ENCODE data around the gene PWWP2B. TPM values are rescaled to one million over a fixed set of nuclear protein-coding genes. Genes with fewer than 3 reads are reported as not detected.

PWWP2B gene
- total and polyA plus RNA-seq, 2 of the 13 experiments (the other 11 are each of a cell fraction or from before 2014, with no cell fraction given): 2.3 to 4.7 TPM

GRCh38 chr10:132438091-132439024 lies 41.4 kb downstream of the PWWP2B start:
- TF ChIP-seq KLF9 (CRISPR knock-in tag; IDR thresholded peaks at IDR 0.05; ENCODE audit: low read depth) (no peak), ZFYVE20 (CRISPR knock-in tag; IDR thresholded peaks at IDR 0.05; ENCODE audit: borderline replicate concordance, low read depth) (no peak), TCF7L2 (IDR thresholded peaks at IDR 0.05; ENCODE audit: low read depth, low read length) (no peak)
- TF ChIP-seq, protein P1, sequence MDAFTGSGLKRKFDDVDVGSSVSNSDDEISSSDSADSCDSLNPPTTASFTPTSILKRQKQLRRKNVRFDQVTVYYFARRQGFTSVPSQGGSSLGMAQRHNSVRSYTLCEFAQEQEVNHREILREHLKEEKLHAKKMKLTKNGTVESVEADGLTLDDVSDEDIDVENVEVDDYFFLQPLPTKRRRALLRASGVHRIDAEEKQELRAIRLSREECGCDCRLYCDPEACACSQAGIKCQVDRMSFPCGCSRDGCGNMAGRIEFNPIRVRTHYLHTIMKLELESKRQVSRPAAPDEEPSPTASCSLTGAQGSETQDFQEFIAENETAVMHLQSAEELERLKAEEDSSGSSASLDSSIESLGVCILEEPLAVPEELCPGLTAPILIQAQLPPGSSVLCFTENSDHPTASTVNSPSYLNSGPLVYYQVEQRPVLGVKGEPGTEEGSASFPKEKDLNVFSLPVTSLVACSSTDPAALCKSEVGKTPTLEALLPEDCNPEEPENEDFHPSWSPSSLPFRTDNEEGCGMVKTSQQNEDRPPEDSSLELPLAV (CRISPR knock-in tag; conservative IDR thresholded peaks at IDR 0.05; ENCODE audit: low read depth): no peak
- Histone ChIP-seq H4K20me1 (ENCODE audit: insufficient read depth, low read length) (no peaks in the 10 kb centered on the region), H3K4me3 (replicated peaks in 1 of 3; ENCODE audit: insufficient read depth in 1 of 3, low read depth in 2 of 3, low read length in 3 of 3) (no peak overlapping the region; a peak in 1 of 6 replicates), H3K27me3 (ENCODE audit: control insufficient read depth in 1 of 2, insufficient read depth in 2 of 2, low read length in 2 of 2) (peaks cover 2 to 12% of the 10 kb centered on the region in 2 experiments; a peak in 4 of 5 replicates), H2AFZ (ENCODE audit: low read length) (no peak overlapping the region), H3K36me3 (replicated peaks in 1 of 2; ENCODE audit: control insufficient read depth in 1 of 2, insufficient read depth in 2 of 2, low read length in 2 of 2) (no peaks in the 10 kb centered on the region), H3K9me3 (ENCODE audit: low read length) (no peaks in the 10 kb centered on the region), H3K79me2 (ENCODE audit: insufficient read depth, low read length) (no peaks in the 10 kb centered on the region), H3K27ac (ENCODE audit: extremely low read length, insufficient read depth, low read length) (no peak overlapping the region), H3K9ac (ENCODE audit: insufficient read depth, low read depth, low read length) (peak overlapping the region; percentile 23; the same call in 1 of the 2 replicates), H3K4me1 (ENCODE audit: insufficient read depth, low read length) (peaks cover 9% of the 10 kb centered on the region; the same call in 1 of the 2 replicates), H3K4me2 (ENCODE audit: low read depth, low read length) (0 out of 2 replicates have a peak overlapping the region, but pooled peaks have one; percentile 24)
- no peak for DNase-seq (ENCODE audit: low spot score)
- FAIRE-seq: no peak
- 34% methylated on average over 5 of the region's 19 CpGs for WGBS (ENCODE audit: low lambda C conversion rate)
- in situ Hi-C loops (cut with HindIII; ENCODE audit: extremely low pct_ligation_motif_present, low pct_unique_long_range_greater_than_20kb) (no loop called here), intact Hi-C loops (cut with micrococcal nuclease; ENCODE audit: unreplicated experiment) (no loop called here)
- ChIA-PET POLR2A (no interaction called here), CTCF (ENCODE audit: low intra/inter-chr PET ratio, low total read pairs) (no interaction called here)
- ATAC-seq: peak; percentile 36
- no TSS peak for BruUV-seq (replicated peaks)

- WGBS (ENCODE audit: low lambda C conversion rate): 9% methylated on average over 4 of the region's 6 CpGs
- Histone ChIP-seq H3K4me2 (ENCODE audit: low read depth, low read length) (0 out of 2 replicates have a peak overlapping the region, but pooled peaks have one; percentile 24), H3K4me3 (replicated peaks in 1 of 3; ENCODE audit: insufficient read depth in 1 of 3, low read depth in 2 of 3, low read length in 3 of 3) (no peak overlapping the region; a peak in 1 of 6 replicates), H4K20me1 (ENCODE audit: insufficient read depth, low read length) (no peaks in the 10 kb centered on the region), H3K36me3 (replicated peaks in 1 of 2; ENCODE audit: control insufficient read depth in 1 of 2, insufficient read depth in 2 of 2, low read length in 2 of 2) (no peaks in the 10 kb centered on the region), H3K9me3 (ENCODE audit: low read length) (no peaks in the 10 kb centered on the region), H3K79me2 (ENCODE audit: insufficient read depth, low read length) (no peaks in the 10 kb centered on the region), H2AFZ (ENCODE audit: low read length) (no peak overlapping the region), H3K4me1 (ENCODE audit: insufficient read depth, low read length) (peaks cover 10% of the 10 kb centered on the region; the same call in 1 of the 2 replicates), H3K27me3 (ENCODE audit: control insufficient read depth in 1 of 2, insufficient read depth in 2 of 2, low read length in 2 of 2) (peaks cover 2 to 12% of the 10 kb centered on the region in 2 experiments; a peak in 4 of 5 replicates), H3K9ac (ENCODE audit: insufficient read depth, low read depth, low read length) (peak overlapping the region; percentile 23; the same call in 1 of the 2 replicates), H3K27ac (ENCODE audit: extremely low read length, insufficient read depth, low read length) (no peak overlapping the region)
- FAIRE-seq: no peak
- in situ Hi-C loops (cut with HindIII; ENCODE audit: extremely low pct_ligation_motif_present, low pct_unique_long_range_greater_than_20kb) (no loop called here), intact Hi-C loops (cut with micrococcal nuclease; ENCODE audit: unreplicated experiment) (no loop called here)
- ATAC-seq: peak; percentile 24
- no peak for DNase-seq (ENCODE audit: low spot score)
- CTCF ChIA-PET (ENCODE audit: low intra/inter-chr PET ratio, low total read pairs): no interaction called here
- POLR2A ChIA-PET: no interaction called here
- BruUV-seq (replicated peaks): no TSS peak
- TF ChIP-seq FOXO4 (CRISPR knock-in tag; conservative IDR thresholded peaks at IDR 0.05) (no peak), HIVEP1 (CRISPR knock-in tag; IDR thresholded peaks at IDR 0.05) (no peak), ZNF7 (CRISPR knock-in tag; IDR thresholded peaks at IDR 0.05) (no peak), ZNF546 (CRISPR knock-in tag; conservative IDR thresholded peaks at IDR 0.05) (no peak), PHB2 (IDR thresholded peaks at IDR 0.05; ENCODE audit: partially characterized antibody) (no peak)
- TF ChIP-seq, protein P2, sequence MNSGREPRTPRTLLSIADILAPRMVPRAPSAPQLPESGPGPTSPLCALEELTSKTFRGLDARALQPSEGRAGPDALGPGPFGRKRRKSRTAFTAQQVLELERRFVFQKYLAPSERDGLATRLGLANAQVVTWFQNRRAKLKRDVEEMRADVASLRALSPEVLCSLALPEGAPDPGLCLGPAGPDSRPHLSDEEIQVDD (CRISPR knock-in tag; IDR thresholded peaks at IDR 0.05; ENCODE audit: borderline replicate concordance): no peak
These were observed 42.0 kb downstream of the PWWP2B start for GRCh38 chr10:132439025-132439388.
